GM19328 (cell line): ENCODE measurements around the gene FNDC3B.

Source experiments
- ATAC-seq: cut with Tn5 transposase; IDR thresholded peaks from one replicate; pipeline ENCODE4 v1.9.1; 2021; ENCODE audit warnings: mild to moderate bottlenecking, moderate library complexity; ENCODE audit not compliant: unreplicated experiment

The FNDC3B gene

DNA sequence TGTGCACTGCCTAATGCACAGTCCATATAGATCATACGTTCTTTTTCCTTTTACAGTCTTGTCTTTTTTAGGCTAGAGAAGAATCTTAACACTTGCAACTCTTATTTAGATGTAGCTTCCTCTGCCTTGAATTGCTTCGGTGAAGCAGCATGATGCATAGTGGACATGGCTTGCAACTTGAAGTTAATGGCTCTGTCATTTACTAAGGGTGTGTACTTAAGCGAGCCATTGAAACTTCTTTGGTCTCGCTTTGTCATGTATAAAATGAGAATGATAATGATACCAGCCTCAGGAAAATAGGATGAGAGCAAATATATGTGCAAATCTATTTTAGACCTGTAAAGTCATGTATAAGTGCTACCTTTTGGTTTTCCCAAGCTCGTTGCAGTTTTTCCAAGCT lies 261.5 kb downstream of the FNDC3B start:
- no peak for ATAC-seq

DNA sequence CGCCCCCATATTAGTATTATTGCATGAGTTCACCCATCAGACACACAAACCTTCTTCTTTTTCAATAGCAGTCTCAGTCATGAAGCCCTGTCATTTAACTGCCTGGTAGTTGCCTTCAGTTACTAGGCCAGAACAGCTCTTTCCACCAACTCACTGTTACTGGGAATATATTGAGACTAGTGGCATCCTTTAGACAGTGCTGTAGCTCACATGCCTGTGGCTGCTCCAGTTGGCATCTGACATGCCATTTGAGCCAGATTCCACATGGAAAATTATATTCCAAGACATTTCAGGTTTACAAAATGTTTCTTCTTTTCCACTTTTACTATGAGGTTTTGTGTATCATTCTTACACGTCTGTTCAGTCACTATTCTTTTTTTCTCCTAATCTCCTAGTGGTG lies 262.8 kb downstream of the FNDC3B start:
- ATAC-seq = no peak

DNA sequence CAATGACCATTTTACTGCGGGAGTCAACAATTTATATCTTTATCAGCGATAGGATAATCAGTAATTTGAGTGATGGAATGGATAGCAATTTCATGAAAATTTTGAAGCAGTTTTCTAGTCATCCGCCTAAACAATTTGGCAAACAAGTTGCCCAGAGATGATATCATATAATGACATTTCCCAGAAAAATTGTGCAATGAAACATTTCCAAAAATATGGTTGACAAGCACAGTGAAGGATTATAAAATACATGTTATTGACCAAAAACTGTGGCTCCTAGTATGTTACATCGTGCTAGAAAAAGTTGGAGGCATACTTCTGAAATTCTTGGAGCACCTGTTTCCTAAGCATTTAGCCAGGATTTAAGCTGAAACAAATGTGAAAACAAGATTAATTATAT lies 263.8 kb downstream of the FNDC3B start:
- ATAC-seq = no peak

DNA sequence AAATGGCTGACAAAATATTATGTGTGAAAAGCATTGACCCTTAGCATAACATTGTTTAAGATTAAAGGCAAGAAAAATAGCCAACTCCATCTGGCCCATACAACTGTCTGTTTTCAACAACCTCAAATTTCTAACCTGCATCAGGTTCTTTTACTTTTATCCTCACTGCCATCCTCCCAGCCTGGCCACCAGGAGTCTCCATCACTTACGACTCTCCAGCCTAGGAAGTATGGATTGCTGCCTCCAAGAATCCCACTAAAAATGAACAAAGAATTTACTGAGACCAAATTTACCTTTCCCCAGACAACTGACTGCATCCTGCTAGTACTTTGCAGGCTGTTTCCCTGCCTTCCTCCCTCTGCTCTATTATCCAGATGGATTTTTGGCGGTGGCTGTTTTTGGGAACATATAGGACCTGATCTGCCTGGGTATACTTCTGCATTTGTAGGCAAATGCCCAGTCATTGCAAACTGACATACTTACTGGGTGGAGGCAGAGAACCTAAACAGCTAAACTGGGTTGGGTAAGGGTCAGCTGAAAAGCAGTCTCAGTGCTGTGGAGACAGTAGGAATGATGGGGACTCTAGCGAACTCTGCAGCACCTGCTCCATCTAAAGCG lies 264.7 kb downstream of the FNDC3B start:
- no peak for ATAC-seq

DNA sequence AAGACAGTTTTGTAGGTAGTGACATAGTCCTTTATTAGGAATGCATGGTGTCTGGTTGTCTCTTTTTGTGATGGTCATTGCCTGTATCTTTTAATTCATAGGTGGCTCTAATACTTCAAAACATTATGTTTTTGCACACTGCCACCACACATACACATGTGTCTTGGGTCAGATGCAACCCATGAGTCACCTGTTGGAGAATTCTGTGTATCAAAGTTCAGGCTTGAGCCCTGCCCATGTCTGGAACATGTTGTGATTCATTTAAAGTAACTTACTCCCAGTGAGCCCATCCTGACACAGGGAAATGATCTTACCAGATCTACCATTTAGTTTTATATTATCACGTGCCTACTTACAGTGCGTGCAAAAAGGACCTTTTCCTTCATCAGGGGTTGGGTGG lies 266.2 kb downstream of the FNDC3B start:
- no peak for ATAC-seq

DNA sequence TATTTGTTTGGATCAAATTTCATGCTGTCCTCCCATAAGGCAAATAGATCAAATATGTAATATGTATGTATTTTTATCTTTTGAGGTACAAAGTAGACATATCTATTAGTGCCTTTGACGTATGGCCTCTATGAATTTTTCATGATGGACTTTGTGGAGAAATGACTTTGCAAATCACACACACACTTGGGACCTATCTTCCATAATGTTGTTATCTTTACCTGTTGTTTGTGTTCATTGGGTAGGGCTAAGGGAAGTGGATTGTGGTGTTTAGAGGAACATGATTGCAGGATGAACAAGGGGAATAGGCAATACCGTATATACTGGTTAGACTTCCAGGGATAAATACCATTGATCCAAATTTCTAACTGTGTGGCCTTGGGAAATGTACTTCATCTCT lies 266.6 kb downstream of the FNDC3B start:
- ATAC-seq = no peak

DNA sequence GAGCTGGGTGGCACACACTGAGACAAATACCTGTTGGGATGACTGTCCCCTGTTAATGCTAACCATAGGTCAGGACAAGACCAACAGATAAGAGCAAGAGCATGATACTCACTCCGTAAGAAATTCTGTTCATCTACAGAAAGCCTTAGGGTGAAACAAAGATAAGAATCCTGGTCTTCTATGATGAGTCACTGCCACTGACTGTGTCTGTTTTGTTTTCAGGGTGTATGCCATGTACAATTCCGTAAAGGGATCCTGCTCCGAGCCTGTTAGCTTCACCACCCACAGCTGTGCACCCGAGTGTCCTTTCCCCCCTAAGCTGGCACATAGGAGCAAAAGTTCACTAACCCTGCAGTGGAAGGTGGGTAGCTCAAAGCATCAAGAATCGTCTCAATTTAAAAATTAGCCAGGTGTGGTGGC lies 267.8 kb downstream of the FNDC3B start:
- ATAC-seq = no peak

DNA sequence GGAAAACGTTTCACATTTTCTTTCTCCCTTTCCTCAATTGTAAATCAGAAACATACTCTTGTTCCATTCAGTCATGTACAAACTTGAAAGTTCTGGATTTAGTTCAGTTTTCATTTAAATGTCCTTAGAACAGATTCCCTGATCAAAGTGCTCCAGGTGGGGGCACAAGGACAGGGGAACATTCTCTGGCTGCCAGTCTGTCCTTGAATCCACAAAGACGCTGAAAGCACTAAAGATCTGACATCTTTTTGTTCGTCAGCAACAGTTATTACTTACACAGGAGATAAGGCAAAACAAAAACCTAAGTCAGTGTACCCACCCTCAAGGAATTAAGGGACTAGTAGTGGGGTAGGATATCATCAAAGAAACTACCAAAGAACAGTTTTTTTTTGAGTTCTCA lies 269.7 kb downstream of the FNDC3B start:
- no peak for ATAC-seq

DNA sequence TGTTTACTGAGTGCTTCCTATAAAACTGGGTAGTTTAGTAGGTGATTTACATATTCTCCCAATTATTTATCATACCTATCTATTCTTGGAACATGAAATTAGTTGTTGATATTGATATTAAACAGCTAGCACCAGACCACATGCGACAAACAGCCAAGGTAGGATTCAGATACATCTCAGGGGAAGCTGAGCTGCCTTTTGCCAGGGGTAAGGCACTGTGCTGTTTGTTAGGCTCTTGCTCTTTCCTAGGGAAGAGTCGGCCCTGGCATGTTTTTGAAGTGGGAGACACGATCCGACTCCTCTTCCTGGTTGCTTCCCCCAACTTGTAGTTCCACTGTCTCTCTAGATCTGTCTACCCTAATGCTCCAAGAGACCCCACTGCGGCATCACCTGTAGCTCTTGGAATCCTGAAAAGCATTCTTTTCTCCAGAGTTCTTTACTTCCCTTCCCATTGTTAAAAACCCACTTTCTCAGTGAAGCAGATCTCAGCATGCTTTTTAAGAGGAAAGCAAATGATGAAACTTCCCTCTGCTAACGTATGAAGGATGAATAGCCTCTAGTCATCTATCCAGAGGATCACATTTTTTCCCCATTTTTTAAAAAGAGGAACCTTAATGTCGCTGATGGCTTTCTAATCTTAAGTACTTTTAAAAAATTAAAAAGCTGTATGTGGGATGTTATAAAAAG lies 270.5 kb downstream of the FNDC3B start:
- no peak for ATAC-seq

DNA sequence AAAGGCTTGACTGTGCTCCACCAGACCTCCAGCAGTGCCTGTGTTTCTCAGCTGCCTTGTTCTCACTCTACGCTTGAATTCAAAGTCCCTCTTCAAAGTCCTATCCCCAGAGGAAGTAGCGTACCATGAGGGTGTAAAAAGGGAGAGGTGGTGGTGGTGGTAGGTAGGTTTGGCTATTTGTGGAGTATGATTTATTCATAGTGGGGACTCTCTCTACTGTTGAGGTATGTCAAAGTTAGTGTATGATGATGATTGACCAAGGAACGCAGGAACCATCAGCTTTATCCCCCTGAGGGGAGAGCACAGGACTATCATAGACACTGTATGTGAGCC lies 271.0 kb downstream of the FNDC3B start:
- ATAC-seq = no peak

DNA sequence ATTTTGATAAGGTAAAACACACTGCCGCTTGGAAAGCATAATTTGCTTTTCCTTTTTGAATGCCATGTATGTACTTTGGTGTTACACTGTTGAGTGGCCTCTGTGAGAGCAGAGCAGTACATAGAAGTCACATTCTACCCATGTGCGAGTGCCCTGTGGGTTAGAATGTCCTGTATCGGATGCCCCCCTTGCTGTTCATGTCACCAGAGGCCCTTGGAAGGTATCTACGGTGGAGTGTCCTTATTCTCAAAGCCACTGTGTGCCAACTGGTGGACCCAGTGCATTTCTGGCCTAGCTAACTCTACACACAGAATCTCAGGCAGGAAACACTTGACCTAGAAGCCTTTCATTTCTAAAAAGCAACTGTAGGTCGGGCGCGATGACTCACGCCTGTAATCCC lies 271.8 kb downstream of the FNDC3B start:
- ATAC-seq = no peak

DNA sequence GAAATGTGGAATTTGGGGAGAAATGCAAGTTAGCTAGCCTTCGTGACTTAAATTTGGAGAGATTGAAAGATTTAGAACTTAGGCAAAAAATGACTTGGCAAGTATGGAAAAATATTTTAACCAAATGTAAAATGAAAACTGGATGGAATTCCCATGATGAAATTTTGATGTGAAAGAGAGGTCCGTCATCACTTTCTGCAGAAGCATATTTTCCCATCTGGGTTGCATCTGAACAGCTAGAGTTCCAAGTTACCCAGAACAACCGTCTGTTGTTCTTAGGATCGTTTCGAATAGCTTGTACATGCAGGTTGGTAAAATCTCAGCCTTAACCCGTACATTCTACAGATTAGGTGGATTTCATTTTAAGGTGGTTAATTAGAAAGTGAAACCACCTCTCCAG lies 272.6 kb downstream of the FNDC3B start:
- ATAC-seq = no peak

DNA sequence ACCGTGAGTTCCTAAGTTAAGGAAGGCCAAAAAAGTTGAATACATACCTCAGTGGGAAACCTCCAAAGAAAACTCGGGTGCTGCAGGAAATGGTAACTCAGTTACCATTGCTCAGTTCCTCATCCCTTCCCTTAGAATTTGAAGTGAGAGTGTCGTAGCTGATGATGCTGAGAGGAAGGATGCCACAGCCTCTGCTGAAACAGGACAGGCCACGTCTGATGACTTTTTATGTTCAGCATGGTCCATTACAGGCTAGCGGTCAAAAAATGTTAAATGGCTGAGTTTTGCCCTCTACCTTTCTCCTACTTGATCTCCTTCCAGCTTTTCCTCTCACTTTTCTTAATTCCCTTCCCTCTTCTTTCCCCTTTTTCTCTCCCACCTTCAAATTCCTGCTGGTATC lies 273.3 kb downstream of the FNDC3B start:
- no peak for ATAC-seq

DNA sequence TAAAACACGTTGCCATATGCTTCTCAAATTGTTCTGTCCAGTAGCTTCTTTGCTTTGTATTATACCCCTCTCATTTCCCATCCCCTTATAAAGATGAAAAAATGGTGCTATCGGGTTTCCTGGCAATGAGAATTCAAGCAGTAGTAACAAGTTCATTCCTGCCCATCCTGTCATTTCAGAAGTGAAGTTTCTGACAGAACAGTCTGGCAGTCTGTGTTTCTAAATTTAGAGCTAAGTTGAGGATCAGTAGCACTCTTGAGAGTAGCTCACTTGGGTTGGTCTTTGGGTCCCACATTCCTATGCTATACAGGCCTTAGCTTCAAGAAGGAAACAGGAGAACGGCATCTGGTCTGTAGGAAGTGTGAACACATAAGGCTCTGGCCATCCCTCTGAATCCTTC lies 274.3 kb downstream of the FNDC3B start:
- no peak for ATAC-seq

DNA sequence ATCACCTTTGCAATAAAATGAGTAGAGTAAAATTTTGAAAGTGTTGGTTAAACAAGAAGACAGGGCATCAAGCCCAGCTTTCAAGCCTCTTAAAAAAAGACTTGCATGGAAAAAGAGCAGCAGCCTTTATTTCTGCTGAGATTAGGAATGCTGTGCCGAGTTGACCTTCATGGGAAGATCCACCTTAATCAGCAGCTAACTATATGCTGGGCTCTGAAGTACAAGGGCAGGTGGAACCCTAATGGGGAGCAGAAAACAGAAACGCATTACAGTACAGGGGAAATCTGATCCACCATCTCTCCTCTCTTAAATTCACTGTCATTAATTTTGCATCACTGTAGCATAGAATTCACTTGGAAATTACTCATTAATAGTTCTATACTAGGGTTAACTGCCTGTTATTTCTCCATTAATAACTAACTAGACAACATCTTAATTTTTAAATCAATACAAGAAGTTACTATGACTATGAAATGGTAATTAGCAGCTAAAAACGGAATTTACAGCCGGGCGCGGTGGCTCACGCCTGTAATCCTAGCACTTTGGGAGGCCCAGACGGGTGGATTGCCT lies 275.3 kb downstream of the FNDC3B start:
- ATAC-seq = no peak

DNA sequence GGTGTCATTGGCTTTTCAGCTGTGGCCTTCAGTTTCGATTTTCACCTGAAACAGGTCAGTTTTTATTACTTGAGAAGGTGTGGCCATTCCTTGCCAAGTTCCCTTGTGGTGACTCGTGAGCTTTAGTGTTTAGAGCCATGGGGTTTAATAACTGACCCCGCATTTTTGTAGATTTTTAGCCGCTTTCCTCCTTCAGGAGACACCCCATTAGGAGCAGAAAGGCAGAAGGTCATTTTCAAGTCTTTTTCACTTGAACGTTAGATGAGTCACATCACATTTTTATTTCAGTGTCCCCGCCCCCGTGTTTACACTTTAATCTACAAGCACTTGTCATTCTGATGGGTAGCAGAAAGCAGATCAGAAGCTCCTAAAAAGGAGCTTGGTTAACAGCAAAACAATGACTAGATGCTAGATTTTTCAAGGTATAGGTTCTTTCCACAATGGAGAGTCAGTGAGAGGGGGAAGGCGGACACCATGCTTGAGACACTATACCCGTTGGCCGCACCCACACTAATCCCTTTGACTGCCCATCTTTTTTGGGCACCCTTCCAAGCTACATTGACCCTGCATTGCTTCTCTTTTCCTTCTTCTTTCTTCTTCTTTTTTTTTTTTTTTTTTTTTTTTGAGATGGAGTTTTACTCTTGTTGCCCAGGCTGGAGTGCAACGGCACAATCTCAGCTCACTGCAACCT lies 276.2 kb downstream of the FNDC3B start:
- ATAC-seq = no peak

DNA sequence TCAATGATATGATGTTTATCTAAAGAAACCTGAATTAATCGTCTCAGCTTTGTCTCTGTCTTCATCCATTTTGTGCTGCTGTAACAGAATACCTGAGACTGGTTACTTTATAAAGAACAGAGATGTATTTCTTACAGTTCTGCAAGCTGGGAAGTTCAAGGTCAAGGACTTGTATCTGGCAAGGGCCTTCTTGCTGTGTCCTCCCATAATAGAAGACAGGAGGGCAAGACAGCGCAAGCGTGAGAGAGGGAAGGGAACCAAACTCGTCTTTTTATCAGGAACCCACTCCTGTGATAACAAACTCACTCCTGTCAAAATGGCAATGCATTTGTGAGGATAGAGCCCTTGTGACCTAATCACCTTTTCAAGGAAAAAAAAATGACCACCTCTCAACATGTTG lies 277.4 kb downstream of the FNDC3B start:
- ATAC-seq = no peak

DNA sequence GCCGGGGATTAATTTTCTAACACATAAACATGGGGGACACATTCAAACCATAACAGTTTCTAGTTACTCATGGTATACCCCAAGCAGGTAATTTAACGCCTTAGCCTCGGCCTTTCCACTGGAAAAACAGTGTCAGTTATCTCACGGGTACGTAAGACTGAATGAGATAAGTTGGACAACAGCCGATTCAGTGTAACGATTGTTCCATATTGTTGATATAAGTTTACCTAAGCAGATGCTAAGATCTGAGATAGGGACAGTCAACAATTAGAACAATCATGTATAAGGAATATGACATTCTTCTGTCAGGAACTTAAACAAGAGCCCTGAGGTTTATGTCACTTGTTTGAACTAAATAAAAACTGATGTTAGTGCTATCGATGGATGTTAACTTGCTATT lies 278.1 kb downstream of the FNDC3B start:
- no peak for ATAC-seq

DNA sequence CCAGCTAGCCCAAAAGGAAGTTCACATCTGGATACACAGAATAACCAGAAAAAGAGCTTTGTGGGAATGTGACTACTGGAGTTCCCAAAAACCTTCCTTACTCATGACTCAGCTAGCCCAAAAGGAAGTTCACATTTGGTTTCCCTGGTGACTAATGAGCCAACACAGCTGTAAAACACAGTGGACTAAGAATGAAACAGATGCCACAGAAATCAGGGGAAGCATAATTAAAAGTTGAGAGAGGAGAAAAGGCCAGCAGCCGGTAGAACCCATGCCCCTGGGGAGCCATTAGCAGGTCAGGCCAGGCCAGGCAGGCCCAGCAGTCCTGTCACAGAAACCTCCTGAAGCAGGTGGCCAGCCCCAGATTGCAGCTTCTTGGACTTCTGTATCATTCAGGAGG lies 278.6 kb downstream of the FNDC3B start:
- ATAC-seq = no peak

DNA sequence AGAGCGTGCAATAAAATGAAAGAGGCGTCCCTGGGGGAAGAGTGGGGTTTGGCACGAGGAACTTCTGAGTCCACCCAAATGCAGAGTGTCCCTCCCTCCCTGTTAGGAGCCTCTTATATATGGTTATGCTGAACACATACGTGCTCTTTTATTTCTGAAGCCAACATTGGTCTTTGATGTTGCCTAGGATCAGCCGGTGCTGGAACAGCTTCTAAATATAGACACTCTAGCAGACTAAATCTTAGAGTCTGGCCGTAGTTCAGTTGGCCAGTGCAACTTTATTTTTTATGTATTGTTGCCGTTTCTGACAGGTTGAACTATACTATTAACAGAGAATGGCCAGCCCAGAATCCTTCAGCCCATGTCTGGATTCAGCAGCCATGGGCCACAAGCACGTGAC lies 280.2 kb downstream of the FNDC3B start:
- ATAC-seq = no peak

DNA sequence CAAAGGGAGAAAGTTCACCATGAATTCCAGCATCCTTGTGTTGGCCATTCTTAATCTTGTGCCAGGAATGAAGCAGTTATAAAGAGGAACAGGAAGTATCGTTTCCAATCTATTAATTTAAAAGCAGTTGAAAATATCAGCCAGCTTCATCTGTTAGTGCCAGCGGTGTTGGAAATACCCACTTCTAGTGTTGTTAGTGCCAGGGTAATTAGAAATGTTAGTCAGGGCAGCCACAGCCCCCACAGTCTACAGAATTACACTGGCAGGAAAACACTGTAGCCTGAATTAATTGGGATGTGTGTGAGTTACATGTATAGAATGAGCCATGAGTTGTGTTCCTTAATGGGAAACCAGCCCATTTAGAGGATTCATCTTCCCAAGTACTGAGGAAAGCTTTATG lies 281.1 kb downstream of the FNDC3B start:
- ATAC-seq = no peak

DNA sequence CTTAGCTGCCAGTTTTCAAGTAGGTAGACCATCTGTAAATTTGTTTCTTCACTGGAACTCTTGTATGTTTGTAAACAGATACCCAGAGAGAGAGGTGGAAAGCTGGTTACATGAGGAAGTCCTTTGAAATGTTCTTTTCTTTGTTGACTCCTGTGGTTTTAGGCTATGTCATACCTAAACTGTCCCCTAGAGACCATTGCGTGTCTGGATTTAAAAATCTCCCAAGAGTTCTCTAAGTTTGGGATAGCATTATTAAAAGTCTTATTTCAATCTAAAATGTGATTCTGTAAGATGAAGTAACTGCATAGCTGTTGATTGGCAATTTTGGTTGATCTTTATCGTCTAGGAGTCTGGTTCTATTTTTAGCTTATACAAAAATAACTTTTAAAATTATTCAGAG lies 281.7 kb downstream of the FNDC3B start:
- ATAC-seq = no peak
